ENCODE measurements around the gene YJEFN3. TPM values are rescaled to one million over a fixed set of nuclear protein-coding genes. Genes with fewer than 3 reads are reported as not detected.

YJEFN3 gene
- total RNA-seq, 4 donors from 2014 or later, result 1.2 to 3.3 (median 2.8) TPM

DNA sequence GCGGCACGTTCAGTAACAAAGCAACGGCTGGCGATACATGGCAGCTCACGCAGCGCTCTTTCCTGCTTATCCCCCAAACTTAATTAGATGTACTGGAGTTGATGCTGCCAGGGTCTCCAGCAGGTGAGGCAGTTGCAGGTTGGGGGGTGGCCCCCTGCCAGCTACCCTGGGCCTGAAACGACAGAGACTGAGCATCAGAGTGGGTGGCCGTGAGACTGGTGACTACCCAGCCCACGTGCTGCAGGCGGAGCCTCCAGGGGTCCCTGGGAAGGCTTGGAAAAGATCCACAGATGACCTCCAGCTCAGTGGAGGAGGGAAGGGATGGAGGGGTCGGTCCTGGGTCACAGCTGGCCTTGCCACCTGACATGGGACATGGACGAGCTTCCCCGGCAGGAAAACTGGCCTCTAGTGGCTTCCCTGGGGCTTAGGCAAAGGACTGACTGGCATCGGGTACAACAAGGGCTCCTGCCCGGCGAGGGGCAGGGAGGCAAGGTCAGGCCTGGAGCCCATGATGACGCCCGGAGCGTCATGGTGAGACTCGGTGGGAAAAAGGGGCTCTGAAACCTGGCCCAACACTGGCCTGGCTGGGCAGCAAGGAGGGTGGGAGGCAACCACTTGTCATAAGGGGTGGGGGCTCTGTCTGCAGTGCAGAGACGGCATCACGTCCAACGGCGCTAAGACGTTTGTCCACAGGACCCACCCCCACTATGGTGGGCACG lies 33.4 kb downstream of the YJEFN3 start:
- intact Hi-C loops (cut with DNase I), result no loop called here
- Histone ChIP-seq H3K27ac (replicated peaks in 1 of 4) (no peak overlapping the region), H3K9me3 (no peaks in the 10 kb centered on the region), H3K4me3 (no peak overlapping the region), H3K4me1 (no peaks in the 10 kb centered on the region), H3K36me3 (no peaks in the 10 kb centered on the region), H3K27me3 (no peaks in the 10 kb centered on the region)
- DNase-seq (ENCODE audit: extremely low spot score), result no peak
- TF ChIP-seq POLR2A (IDR thresholded peaks at IDR 0.05; ENCODE audit: low read depth) (no peak), EP300 (IDR thresholded peaks at IDR 0.05) (no peak), POLR2AphosphoS5 (IDR thresholded peaks at IDR 0.05) (no peak)
- TF ChIP-seq, protein P1, sequence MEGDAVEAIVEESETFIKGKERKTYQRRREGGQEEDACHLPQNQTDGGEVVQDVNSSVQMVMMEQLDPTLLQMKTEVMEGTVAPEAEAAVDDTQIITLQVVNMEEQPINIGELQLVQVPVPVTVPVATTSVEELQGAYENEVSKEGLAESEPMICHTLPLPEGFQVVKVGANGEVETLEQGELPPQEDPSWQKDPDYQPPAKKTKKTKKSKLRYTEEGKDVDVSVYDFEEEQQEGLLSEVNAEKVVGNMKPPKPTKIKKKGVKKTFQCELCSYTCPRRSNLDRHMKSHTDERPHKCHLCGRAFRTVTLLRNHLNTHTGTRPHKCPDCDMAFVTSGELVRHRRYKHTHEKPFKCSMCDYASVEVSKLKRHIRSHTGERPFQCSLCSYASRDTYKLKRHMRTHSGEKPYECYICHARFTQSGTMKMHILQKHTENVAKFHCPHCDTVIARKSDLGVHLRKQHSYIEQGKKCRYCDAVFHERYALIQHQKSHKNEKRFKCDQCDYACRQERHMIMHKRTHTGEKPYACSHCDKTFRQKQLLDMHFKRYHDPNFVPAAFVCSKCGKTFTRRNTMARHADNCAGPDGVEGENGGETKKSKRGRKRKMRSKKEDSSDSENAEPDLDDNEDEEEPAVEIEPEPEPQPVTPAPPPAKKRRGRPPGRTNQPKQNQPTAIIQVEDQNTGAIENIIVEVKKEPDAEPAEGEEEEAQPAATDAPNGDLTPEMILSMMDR (IDR thresholded peaks at IDR 0.05), result no peak
- 82% methylated on average over 20 of the region's 26 CpGs for WGBS

DNA sequence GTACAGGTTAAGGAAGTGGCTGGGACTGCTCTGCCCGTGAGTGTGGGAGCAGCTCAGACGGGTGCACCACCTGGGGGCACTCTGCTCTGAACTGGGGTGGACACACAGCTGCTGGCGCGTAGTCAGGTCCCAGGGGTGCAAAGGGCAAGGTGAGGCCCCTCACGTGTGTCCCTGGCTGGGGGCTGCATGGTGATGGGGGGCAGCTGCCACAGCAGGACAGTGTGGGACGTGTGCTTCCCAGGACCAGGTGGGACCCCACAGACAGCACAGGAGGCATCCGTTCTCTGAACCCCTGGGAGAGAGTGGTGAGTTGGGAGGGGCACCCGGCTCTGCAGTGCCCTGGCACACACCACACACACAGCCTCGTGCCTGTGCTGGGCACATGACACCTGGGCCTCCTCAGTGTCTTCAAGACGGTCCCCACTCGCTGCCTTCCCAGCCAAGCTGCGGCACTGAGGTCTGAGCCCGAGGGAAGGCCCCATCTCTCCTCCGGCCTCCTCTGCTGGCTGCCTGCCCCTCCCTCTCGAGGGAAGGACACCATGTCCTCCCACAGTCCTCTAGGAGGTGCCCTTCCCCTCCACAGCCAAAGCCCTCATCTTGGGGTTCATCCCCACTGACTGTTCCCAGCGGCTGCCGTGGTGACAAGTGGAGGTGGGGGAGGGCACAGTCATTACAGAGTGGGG lies 34.1 kb downstream of the YJEFN3 start:
- H3K27me3 ChIP-seq, result no peaks in the 10 kb centered on the region
- WGBS, result 90% methylated on average over 4 of the region's 17 CpGs

DNA sequence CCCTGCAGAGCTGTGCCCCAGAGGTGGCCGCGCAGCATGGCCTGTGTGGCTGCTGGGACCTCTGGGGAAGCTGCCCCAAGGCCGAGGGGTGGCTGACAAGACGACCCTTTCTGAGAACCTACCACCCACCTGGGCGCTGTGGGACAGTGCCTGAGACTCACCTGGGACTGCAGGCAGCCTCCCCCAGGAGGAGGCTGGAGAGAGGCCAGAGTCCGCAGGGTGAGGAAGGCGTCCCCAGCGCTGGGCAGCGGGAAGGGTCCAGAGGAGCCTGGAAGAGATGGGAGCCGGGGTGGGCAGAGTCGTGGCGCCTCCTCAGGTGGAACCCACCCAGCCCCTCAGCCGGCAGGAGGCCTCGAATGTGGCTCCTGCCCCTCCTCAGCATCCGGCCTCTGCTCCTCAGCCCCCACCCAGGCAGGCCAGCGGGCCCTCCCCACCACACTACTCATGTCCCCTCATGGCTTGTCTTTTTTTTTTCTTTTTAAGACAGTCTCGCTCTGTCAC lies 34.7 kb downstream of the YJEFN3 start:
- no peak for DNase-seq (ENCODE audit: extremely low spot score)
- Histone ChIP-seq H3K27me3 (no peaks in the 10 kb centered on the region), H3K36me3 (no peaks in the 10 kb centered on the region), H3K9me3 (no peaks in the 10 kb centered on the region), H3K4me3 (no peak overlapping the region), H3K4me1 (no peaks in the 10 kb centered on the region), H3K27ac (replicated peaks in 1 of 4) (no peak overlapping the region)
- intact Hi-C loops (cut with DNase I), result no loop called here
- WGBS, result 93% methylated on average over 9 of the region's 17 CpGs
- TF ChIP-seq, protein P1 (IDR thresholded peaks at IDR 0.05), result no peak
- TF ChIP-seq EP300 (IDR thresholded peaks at IDR 0.05), result no peak
- TF ChIP-seq POLR2A (IDR thresholded peaks at IDR 0.05; ENCODE audit: low read depth), result no peak
- no peak for TF ChIP-seq POLR2AphosphoS5 (IDR thresholded peaks at IDR 0.05)

More for the DNA sequence above, 34.1 kb downstream of the YJEFN3 start:
- intact Hi-C loops (cut with DNase I), result no loop called here
- Histone ChIP-seq H3K4me1 (no peaks in the 10 kb centered on the region), H3K4me3 (no peak overlapping the region), H3K36me3 (no peaks in the 10 kb centered on the region), H3K9me3 (no peaks in the 10 kb centered on the region), H3K27ac (replicated peaks in 1 of 4) (no peak overlapping the region)
- no peak for DNase-seq (ENCODE audit: extremely low spot score)
- no peak for TF ChIP-seq POLR2AphosphoS5 (IDR thresholded peaks at IDR 0.05)
- TF ChIP-seq POLR2A (IDR thresholded peaks at IDR 0.05; ENCODE audit: low read depth), result no peak
- no peak for TF ChIP-seq EP300 (IDR thresholded peaks at IDR 0.05)
- TF ChIP-seq, protein P1 (IDR thresholded peaks at IDR 0.05), result no peak

DNA sequence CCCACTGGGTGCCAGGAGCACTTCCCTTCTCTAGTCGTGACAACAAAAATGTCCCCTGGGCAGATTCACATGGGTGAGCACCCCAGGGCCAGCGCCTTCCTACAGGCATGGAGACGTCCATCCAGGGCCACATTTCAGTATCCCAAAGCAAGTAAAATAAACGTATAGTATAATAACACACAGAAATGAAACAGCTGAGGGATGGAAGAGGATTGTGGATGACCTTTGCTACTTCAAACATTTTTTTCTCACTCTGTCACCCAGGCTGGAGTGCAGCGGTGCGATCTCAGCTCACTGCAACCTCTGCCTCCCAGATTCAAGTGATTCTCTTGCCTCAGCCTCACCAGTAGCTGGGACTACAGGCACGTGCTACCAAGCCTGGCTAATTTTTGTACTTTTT lies 37.6 kb downstream of the YJEFN3 start:
- intact Hi-C loops (cut with DNase I), result no loop called here
- H3K9me3 ChIP-seq, result no peaks in the 10 kb centered on the region
- H3K27ac ChIP-seq (replicated peaks in 1 of 4), result no peak overlapping the region
- no peaks in the 10 kb centered on the region for H3K36me3 ChIP-seq
- DNase-seq (ENCODE audit: extremely low spot score), result no peak
- H3K4me1 ChIP-seq, result no peaks in the 10 kb centered on the region
- no peak overlapping the region for H3K4me3 ChIP-seq
- 68% methylated on average over 7 of the region's 7 CpGs for WGBS
- no peak for TF ChIP-seq POLR2A (IDR thresholded peaks at IDR 0.05; ENCODE audit: low read depth)
- no peak for TF ChIP-seq EP300 (IDR thresholded peaks at IDR 0.05)
- TF ChIP-seq, protein P1 (IDR thresholded peaks at IDR 0.05), result no peak
- no peaks in the 10 kb centered on the region for H3K27me3 ChIP-seq

All from esophagus muscularis mucosa (tissue), 4 donors.